HFFc6 (cell line): Measurements from ENCODE around the gene TEAD4. TPM values are rescaled to one million over a fixed set of nuclear protein-coding genes. Genes with fewer than 3 reads are reported as not detected.
A peak's percentile ranks its signal among the peaks of the same experiment; 100 is the strongest.

Experiments used
- DNase-seq: peaks from one replicate; pipeline ENCODE4 v3.0.0-alpha.2; 2018
- H3K27ac Mint-ChIP-seq: 2 replicates; pipeline ENCODE4 v1.8.0; 2020; ENCODE audit warnings: mild to moderate bottlenecking, mixed read lengths
- H3K27me3 Mint-ChIP-seq: 2 replicates; pipeline ENCODE4 v1.8.0; 2021; ENCODE audit warnings: mild to moderate bottlenecking, moderate library complexity, mixed read lengths; ENCODE audit not compliant: insufficient read depth
- H3K36me3 Mint-ChIP-seq: 2 replicates; pipeline ENCODE4 v1.8.0; 2021; ENCODE audit warnings: low read depth, mixed read lengths
- H3K4me1 Mint-ChIP-seq: 2 replicates; pipeline ENCODE4 v1.8.0; 2020; ENCODE audit warnings: low read depth, mixed read lengths
- H3K4me3 Mint-ChIP-seq: 2 replicates; pipeline ENCODE4 v1.8.0; 2020; ENCODE audit warnings: mild to moderate bottlenecking, moderate library complexity, mixed read lengths
- H3K9me3 Mint-ChIP-seq: 2 replicates; pipeline ENCODE4 v1.8.0; 2020; ENCODE audit warnings: mild to moderate bottlenecking, mixed read lengths
- total RNA-seq, 6 experiments: library from RNA; stranded (reverse); fragmentation: NEBNext Ultra II Directional; extraction: Animal tissue kit (Norgen Biotek cat#: 25700); gene quantifications; 2 replicates in 1 of 6; 3 replicates in 5 of 6; pipeline ENCODE4 v1.2.3, GENCODE V29; 2021
- TF ChIP-seq, protein P1 (sequence below): fragments of 200-600 bp; sonication (generic); IDR thresholded peaks from 2 replicates; pipeline ENCODE4 v1.5.0; 2021; ENCODE audit warnings: antibody characterized with exemption, mild to moderate bottlenecking

Gene TEAD4
- total RNA-seq, 6 experiments from 2014 or later = 22.2 to 26.2 (median 24.7) TPM

GRCh38 chr12:2937500-2937899 lies 21.7 kb upstream of the TEAD4 start:
- H3K27ac Mint-ChIP-seq = no peak overlapping the region
- H3K36me3 Mint-ChIP-seq = peaks cover 19% of the 10 kb centered on the region; the same call in 1 of the 2 replicates
- H3K27me3 Mint-ChIP-seq = peaks cover 2% of the 10 kb centered on the region; the same call in 1 of the 2 replicates
- no peak overlapping the region for H3K4me3 Mint-ChIP-seq
- TF ChIP-seq, protein P1, sequence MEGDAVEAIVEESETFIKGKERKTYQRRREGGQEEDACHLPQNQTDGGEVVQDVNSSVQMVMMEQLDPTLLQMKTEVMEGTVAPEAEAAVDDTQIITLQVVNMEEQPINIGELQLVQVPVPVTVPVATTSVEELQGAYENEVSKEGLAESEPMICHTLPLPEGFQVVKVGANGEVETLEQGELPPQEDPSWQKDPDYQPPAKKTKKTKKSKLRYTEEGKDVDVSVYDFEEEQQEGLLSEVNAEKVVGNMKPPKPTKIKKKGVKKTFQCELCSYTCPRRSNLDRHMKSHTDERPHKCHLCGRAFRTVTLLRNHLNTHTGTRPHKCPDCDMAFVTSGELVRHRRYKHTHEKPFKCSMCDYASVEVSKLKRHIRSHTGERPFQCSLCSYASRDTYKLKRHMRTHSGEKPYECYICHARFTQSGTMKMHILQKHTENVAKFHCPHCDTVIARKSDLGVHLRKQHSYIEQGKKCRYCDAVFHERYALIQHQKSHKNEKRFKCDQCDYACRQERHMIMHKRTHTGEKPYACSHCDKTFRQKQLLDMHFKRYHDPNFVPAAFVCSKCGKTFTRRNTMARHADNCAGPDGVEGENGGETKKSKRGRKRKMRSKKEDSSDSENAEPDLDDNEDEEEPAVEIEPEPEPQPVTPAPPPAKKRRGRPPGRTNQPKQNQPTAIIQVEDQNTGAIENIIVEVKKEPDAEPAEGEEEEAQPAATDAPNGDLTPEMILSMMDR = no peak
- peaks cover 8% of the 10 kb centered on the region for H3K4me1 Mint-ChIP-seq
- DNase-seq = no peak
- H3K9me3 Mint-ChIP-seq = no peaks in the 10 kb centered on the region

- Mint-ChIP-seq H3K9me3 (no peaks in the 10 kb centered on the region), H3K4me3 (no peak overlapping the region), H3K27me3 (peaks cover 2% of the 10 kb centered on the region; the same call in 1 of the 2 replicates), H3K27ac (no peak overlapping the region), H3K4me1 (no peaks in the 10 kb centered on the region), H3K36me3 (peaks cover 18% of the 10 kb centered on the region; the same call in 1 of the 2 replicates)
- TF ChIP-seq, protein P1 = no peak
- DNase-seq = no peak
Measured at GRCh38 chr12:2939191-2939590, 20.0 kb upstream of the TEAD4 start.

DNA sequence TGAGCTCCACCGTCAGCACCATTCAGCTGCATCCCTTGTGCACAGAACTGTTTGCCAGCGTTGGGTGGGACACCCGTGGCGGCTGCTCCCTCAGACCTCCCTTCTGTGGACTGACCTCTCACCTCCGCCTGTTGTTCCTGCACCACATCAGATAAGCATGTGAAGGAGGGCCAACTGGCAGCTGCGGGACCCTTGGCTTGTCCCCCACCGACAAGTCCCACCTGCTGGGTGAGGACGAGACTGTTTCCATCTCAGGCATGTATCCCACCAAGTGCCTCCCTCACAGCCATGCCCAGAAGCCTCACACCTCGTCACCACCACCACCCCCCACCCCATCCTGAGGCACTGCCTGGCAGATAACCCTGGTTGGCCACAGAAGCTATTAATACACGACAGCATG lies 18.6 kb upstream of the TEAD4 start:
- no peaks in the 10 kb centered on the region for H3K4me1 Mint-ChIP-seq
- H3K27me3 Mint-ChIP-seq = peaks cover 2% of the 10 kb centered on the region; the same call in 1 of the 2 replicates
- no peaks in the 10 kb centered on the region for H3K9me3 Mint-ChIP-seq
- DNase-seq = no peak
- peaks cover 5% of the 10 kb centered on the region; the same call in 1 of the 2 replicates for H3K36me3 Mint-ChIP-seq
- TF ChIP-seq, protein P1 = no peak
- no peak overlapping the region for H3K27ac Mint-ChIP-seq
- H3K4me3 Mint-ChIP-seq = no peak overlapping the region

DNA sequence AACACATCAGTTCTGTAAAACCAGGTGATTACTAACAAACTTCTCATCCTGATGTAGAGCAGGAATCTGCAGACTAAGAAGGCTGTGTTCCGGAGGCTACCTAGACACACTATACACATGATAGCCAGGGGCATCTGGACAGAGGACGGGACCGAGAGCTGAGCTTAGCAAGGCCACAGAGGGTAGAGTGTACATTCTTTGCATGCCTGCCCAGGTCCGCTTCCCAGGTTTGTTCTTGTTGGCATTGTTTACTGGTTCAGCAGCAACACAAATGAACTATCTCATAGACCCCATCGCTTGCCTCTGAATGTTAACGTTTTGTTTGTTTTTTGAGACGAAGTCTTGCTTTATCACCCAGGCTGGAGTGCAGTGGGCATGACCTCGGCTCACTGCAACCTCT lies 17.7 kb upstream of the TEAD4 start:
- Mint-ChIP-seq H3K4me1 (no peaks in the 10 kb centered on the region), H3K9me3 (no peaks in the 10 kb centered on the region), H3K36me3 (peaks cover 5% of the 10 kb centered on the region; the same call in 1 of the 2 replicates), H3K27me3 (peaks cover 2% of the 10 kb centered on the region; the same call in 1 of the 2 replicates), H3K27ac (no peak overlapping the region), H3K4me3 (no peak overlapping the region)
- DNase-seq = no peak
- TF ChIP-seq, protein P1 = no peak

GRCh38 chr12:2944401-2945047 lies 14.7 kb upstream of the TEAD4 start:
- no peak overlapping the region; the same call in 1 of the 2 replicates for H3K4me3 Mint-ChIP-seq
- H3K36me3 Mint-ChIP-seq = no peaks in the 10 kb centered on the region
- TF ChIP-seq, protein P1 = peak; percentile 78
- no peaks in the 10 kb centered on the region for H3K9me3 Mint-ChIP-seq
- no peaks in the 10 kb centered on the region for H3K4me1 Mint-ChIP-seq
- H3K27me3 Mint-ChIP-seq = peaks cover 3% of the 10 kb centered on the region; the same call in 1 of the 2 replicates
- no peak for DNase-seq
- H3K27ac Mint-ChIP-seq = no peak overlapping the region
